GM12875 (cell line): ENCODE measurements around the gene PGA3.
"Not testable (repeated sequence)": the region's sequence is repeated elsewhere in the genome, so short reads cannot be mapped to it uniquely, and the experiment has no call there.

Source experiments
- H3K4me3 ChIP-seq: one replicate; pipeline ENCODE4 v1.5.1; 2011; ENCODE audit warnings: low read depth, low read length, control low read depth
- CTCF ChIP-seq: IDR thresholded peaks from 2 replicates; pipeline ENCODE4 v1.5.1; 2011; ENCODE audit warnings: low read depth, mild to moderate bottlenecking, control low read depth, inconsistent platforms, low read length, moderate library complexity, borderline replicate concordance; ENCODE audit not compliant: insufficient read depth

The PGA3 gene

GRCh38 chr11:61202950-61203746 lies at the start of gene PGA3:
Gene PGA3, plus strand, starts transcription at chr11:61203515. Its CDS starts 50 bp downstream, at chr11:61203565.
- not testable (repeated sequence) for H3K4me3 ChIP-seq

- TF ChIP-seq CTCF = no peak
Measured at GRCh38 chr11:61153593-61154095, 49.7 kb upstream of the PGA3 start.

GRCh38 chr11:61154528-61154927 lies 48.8 kb upstream of the PGA3 start:
- no peak for TF ChIP-seq CTCF
- H3K4me3 ChIP-seq = no peak overlapping the region

More at GRCh38 chr11:61153593-61154095, 49.7 kb upstream of the PGA3 start:
- H3K4me3 ChIP-seq = no peak overlapping the region

- TF ChIP-seq CTCF = no peak
- no peak overlapping the region for H3K4me3 ChIP-seq
Measured at GRCh38 chr11:61155312-61155711, 48.0 kb upstream of the PGA3 start.

GRCh38 chr11:61155741-61156140 lies 47.6 kb upstream of the PGA3 start:
- H3K4me3 ChIP-seq = no peak overlapping the region
- TF ChIP-seq CTCF = no peak

GRCh38 chr11:61157743-61158142 lies 45.6 kb upstream of the PGA3 start:
- H3K4me3 ChIP-seq = no peak overlapping the region
- TF ChIP-seq CTCF = no peak

GRCh38 chr11:61158691-61159381 lies 44.5 kb upstream of the PGA3 start:
- TF ChIP-seq CTCF = no peak
- no peak overlapping the region for H3K4me3 ChIP-seq
